Activated CD8-positive, alpha-beta memory T cell treated with anti-CD3 and anti-CD28 coated beads, Interleukin-2, amount 50 U/mL, for 24 hours (primary cell): ENCODE data around the gene PLD4.
"Not testable (repeated sequence)": the region's sequence is repeated elsewhere in the genome, so short reads cannot be mapped to it uniquely, and the experiment has no call there.

Experiments used
- DNase-seq: peaks from one replicate; pipeline ENCODE4 v3.0.0-alpha.2; 2020; ENCODE audit errors: extremely low read depth

The PLD4 gene

GRCh38 chr14:104885973-104886689 is 38.5 kb upstream of the PLD4 start:
- no peak for DNase-seq

- DNase-seq = no peak
Measured at GRCh38 chr14:104886690-104887622, 37.7 kb upstream of the PLD4 start.

- no peak for DNase-seq
Measured at GRCh38 chr14:104887623-104888488, 36.8 kb upstream of the PLD4 start.

GRCh38 chr14:104888489-104889374 is 35.9 kb upstream of the PLD4 start:
- no peak for DNase-seq

DNA sequence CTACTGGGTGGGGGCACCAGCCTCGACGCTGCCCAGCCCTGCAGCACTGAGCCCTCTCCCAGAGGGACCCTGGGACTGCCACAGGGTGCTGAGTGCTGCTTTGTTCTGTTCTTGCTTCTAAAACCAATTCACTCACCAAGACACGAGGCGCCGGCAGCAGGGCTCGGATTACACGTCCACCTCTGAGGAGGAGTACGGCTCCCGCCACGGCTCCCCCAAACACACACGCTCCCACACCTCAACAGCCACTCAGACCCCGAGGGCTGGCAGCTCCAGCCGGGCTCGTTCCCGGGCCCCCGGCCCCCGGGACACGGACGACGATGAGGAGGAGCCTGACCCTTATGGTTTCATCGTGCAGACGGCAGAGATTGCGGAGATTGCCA is 35.3 kb upstream of the PLD4 start:
- DNase-seq = no peak

- DNase-seq = not testable (repeated sequence)
Measured at GRCh38 chr14:104890292-104890691, 34.4 kb upstream of the PLD4 start.

DNA sequence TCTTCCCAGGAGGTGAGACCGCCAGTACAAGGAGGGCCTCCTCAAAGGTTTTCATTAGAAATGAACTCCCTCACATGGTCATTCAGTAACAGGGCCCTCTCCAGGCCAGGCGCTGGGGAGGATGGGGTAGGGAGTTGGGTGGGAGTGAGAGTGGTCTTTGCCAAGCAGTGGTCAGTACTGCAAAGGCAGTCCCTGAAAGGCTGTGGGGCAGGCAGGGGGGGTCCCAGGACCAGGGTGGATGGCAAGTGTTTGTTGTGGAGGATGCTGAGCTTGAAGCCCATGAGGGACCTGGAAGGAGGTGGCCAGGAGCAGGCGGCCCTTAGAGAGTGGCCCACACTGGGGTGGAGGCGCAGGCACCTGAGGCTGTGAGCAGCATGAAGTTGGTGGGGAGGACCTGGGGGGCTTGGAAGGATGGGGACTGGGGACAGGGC is 33.5 kb upstream of the PLD4 start:
- no peak for DNase-seq

- DNase-seq = no peak
Measured at GRCh38 chr14:104891664-104892530, 32.8 kb upstream of the PLD4 start.

DNA sequence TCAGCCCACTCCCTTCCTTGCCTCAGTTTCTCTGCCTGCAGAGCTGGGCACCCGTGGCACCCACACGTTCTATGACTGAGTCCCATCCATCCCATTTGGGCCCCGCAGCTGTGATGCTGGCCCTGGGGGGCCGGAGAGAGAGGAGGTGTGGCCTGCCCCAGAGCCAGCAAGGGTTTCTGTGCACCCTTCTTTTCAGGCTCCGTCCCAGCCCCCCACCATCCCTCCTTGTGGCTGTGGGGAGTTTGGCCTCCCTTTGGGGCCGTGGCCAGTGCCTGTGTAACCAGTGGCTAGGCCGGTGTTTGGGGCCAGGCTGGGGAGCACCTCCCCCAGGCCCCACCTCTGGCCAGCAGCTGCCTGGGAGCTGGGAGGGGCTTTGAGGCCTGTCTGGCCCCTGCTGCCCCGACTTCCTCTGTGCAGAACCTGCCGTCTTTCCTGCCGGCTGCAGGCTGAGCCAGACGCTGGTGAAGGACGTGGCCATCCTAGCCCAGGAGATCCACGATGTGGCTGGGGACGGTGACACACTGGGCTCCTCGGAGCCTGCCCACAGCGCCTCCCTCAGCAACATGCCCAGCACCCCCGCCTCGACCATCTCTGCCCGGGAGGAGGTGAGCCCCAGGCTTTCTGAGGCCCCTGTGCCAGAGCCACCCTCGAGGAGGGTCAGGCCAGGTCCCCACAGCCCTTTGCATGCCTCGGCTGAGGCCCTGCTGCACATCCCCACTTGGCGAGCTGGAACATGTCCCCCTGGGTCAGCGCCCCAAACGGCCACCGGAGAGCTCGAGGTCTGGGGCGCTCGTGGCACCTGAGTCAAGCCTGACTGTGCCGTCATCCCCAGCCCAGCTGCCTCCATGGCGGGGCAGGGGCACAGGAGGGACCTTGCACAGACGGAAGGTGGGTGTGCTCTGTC is 31.9 kb upstream of the PLD4 start:
- DNase-seq = no peak

DNA sequence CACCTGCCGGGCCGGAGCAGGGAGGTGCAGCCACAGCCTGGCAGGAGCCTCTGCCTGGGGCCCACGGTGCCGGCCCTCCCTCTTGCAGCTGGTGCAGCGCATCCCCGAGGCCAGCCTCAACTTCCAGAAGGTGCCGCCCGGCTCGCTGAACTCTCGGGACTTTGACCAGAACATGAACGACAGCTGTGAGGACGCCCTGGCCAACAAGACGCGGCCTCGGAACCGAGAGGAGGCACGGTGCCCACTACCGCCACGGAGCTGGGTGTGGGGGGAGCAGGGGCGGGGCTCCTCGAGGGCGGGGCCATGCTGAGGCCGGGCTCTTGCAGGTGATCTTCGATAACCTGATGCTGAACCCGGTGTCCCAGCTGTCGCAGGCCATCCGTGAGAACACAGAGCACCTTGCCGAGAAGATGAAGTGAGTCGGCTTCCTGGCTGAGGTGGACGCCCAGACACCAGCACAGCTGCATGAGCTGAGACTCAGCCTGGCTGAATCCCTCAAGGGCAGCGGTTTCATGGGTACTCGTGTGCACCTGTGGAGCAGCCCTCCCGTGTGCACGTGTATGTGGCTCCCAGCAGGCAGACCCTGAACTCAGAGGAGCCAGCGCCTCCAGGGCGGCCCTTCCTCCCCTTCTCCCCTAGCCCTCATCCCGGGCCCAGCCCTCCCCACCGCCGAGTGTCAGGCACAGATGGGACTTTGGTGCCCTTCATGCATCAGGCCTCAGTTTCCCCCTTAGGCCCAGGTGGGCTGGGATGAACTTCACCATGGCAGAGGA is 31.1 kb upstream of the PLD4 start:
- no peak for DNase-seq

DNA sequence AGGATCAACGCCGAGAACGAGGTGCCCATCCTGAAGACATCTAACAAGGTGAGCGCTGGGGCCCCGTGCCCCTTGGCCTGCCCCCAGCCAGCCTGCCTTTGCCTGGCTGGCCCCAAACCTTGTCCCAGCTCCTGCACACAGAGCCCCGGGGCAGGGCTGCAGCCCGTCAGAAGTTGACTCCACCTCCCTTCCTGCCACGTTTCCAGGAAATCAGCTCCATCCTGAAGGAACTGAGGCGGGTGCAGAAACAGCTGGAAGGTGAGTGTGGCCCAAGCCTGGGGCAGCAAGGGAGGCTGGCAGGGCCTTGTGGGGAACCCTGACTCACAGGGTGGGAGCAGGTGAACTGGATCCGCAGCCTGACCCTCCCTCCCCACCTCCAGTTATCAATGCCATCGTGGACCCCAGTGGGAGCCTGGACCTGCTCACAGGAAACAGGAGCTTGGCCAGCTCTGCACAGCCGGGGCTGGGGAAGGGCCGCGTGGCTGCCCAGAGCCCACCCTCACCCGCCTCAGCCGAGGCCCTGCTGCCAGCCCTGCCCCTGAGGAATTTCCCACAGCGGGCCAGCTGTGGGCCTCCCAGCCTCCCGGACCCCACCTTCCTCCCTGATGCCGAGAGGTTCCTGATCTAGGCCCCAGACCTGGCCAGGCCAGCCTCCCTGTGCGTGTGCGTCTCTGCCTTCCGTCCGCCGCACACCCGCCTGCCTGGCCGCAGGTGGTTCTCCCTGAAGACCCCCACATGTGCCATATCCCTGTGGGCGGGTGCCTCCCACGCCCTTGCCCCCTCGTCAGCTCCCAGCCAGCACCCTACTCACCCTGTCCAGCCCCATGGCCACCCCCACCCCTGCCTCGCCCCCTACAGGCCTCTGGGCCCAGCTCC is 30.1 kb upstream of the PLD4 start:
- DNase-seq = no peak

GRCh38 chr14:104895207-104895785 is 29.4 kb upstream of the PLD4 start:
- DNase-seq = no peak

GRCh38 chr14:104895786-104896661 is 28.7 kb upstream of the PLD4 start:
- no peak for DNase-seq

- DNase-seq = no peak
Measured at GRCh38 chr14:104897330-104898194, 27.1 kb upstream of the PLD4 start.

- no peak for DNase-seq
Measured at GRCh38 chr14:104898195-104898558, 26.5 kb upstream of the PLD4 start.
